DOHH2 (cell line): ENCODE measurements around the gene TEX52.

ENCODE experiments used
- H3F3A ChIP-seq: fragments of 200-600 bp; sonication (generic), shearing (Covaris generic); 2 replicates; pipeline ENCODE4 v1.6.0; 2016; ENCODE audit warnings: antibody characterized with exemption, mild to moderate bottlenecking; ENCODE audit not compliant: control insufficient read depth, insufficient read depth
- H3K27ac ChIP-seq: fragments of 200-600 bp; sonication (generic); 2 replicates; pipeline ENCODE4 v1.5.1; 2014; ENCODE audit warnings: low read depth, mild to moderate bottlenecking, low read length, moderate library complexity
- H3K27me3 ChIP-seq: fragments of 200-600 bp; sonication (generic); 2 replicates; pipeline ENCODE4 v1.6.1; 2014; ENCODE audit warnings: mild to moderate bottlenecking, low read length, mixed read lengths; ENCODE audit not compliant: control insufficient read depth
- H3K36me3 ChIP-seq: fragments of 200-600 bp; sonication (generic); 2 replicates; pipeline ENCODE4 v1.6.1; 2014; ENCODE audit warnings: mild to moderate bottlenecking, low read length, moderate library complexity, mixed read lengths; ENCODE audit not compliant: control insufficient read depth
- H3K4me1 ChIP-seq: fragments of 200-600 bp; sonication (generic); 2 replicates; pipeline ENCODE4 v1.6.1; 2014; ENCODE audit warnings: mild to moderate bottlenecking, low read length, mixed read lengths; ENCODE audit not compliant: control insufficient read depth
- H3K4me2 ChIP-seq: fragments of 200-600 bp; sonication (generic); 2 replicates; pipeline ENCODE4 v1.6.0; 2014; ENCODE audit warnings: mild to moderate bottlenecking, low read length, moderate library complexity
- H3K4me3 ChIP-seq: fragments of 200-600 bp; sonication (generic); 2 replicates; pipeline ENCODE4 v1.5.1; 2014; ENCODE audit warnings: mild to moderate bottlenecking, low read length, mixed read lengths
- H3K79me2 ChIP-seq: fragments of 200-600 bp; sonication (generic); 2 replicates; pipeline ENCODE4 v1.6.1; 2014; ENCODE audit warnings: mild to moderate bottlenecking, low read length, mixed read lengths; ENCODE audit not compliant: control insufficient read depth
- H3K9me2 ChIP-seq: fragments of 200-600 bp; sonication (generic); replicated peaks from 2 replicates; pipeline ENCODE4 v1.6.1; 2014; ENCODE audit warnings: mild to moderate bottlenecking, low read length, mixed read lengths; ENCODE audit not compliant: control insufficient read depth
- H3K9me3 ChIP-seq: fragments of 200-600 bp; sonication (generic); 2 replicates; pipeline ENCODE4 v1.6.1; 2014; ENCODE audit warnings: antibody characterized with exemption, low read length, mixed read lengths; ENCODE audit not compliant: control insufficient read depth, insufficient read depth
- H4K20me1 ChIP-seq: fragments of 200-600 bp; sonication (generic); 2 replicates; pipeline ENCODE4 v1.6.0; 2014; ENCODE audit warnings: low read depth, mild to moderate bottlenecking, antibody characterized with exemption, low read length, moderate library complexity; ENCODE audit not compliant: control insufficient read depth, insufficient read depth
- CTCF ChIP-seq: fragments of 200-600 bp; sonication (generic); IDR thresholded peaks from one replicate; pipeline ENCODE4 v1.5.1; 2014; ENCODE audit warnings: antibody characterized with exemption, mild to moderate bottlenecking, low read depth, low read length; ENCODE audit not compliant: poor library complexity, severe bottlenecking
- EZH2phosphoT487 ChIP-seq: fragments of 200-600 bp; sonication (generic); IDR thresholded peaks from 2 replicates; pipeline ENCODE4 v1.6.1; 2017; ENCODE audit warnings: borderline replicate concordance, mild to moderate bottlenecking, antibody characterized with exemption, low read length, moderate library complexity, mixed read lengths

Gene TEX52

GRCh38 chr12:2826721-2827515 lies 29.9 kb downstream of the TEX52 start:
- H3F3A ChIP-seq: no peaks in the 10 kb centered on the region
- TF ChIP-seq EZH2phosphoT487 (no peak), CTCF (no peak)
- H3K4me1 ChIP-seq: no peaks in the 10 kb centered on the region
- no peak overlapping the region for H3K4me2 ChIP-seq
- H3K27ac ChIP-seq: no peak overlapping the region
- H3K36me3 ChIP-seq: peaks cover 68% of the 10 kb centered on the region
- no peaks in the 10 kb centered on the region for H3K9me2 ChIP-seq
- no peaks in the 10 kb centered on the region for H3K27me3 ChIP-seq
- H3K79me2 ChIP-seq: no peaks in the 10 kb centered on the region
- H3K9me3 ChIP-seq: no peaks in the 10 kb centered on the region
- no peaks in the 10 kb centered on the region for H4K20me1 ChIP-seq
- no peak overlapping the region for H3K4me3 ChIP-seq

DNA sequence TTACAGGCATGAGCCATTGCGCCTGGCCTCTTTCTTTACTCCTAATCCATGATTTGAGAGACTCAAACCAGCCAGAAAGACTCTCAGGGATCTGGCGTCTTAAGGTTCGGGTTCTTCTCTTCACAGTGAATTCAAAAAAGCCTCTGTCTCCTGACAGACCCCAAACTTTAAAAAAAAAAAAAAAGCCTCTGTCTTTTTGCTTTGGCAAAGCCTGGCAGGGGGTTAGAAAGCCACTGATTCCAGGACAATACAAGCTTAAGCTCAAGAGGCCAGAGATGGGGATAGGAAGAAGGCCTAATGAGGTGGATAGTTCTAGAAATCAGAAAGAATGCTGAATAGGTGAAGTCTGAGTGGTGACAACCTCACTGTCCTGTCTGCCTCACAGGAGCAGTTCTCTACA lies 30.8 kb downstream of the TEX52 start:
- no peak overlapping the region for H3K4me2 ChIP-seq
- H3K27ac ChIP-seq: no peak overlapping the region
- H3K36me3 ChIP-seq: peaks cover 76% of the 10 kb centered on the region
- H3K4me3 ChIP-seq: no peak overlapping the region
- H3K4me1 ChIP-seq: no peaks in the 10 kb centered on the region
- H3K9me2 ChIP-seq: no peaks in the 10 kb centered on the region
- no peaks in the 10 kb centered on the region for H4K20me1 ChIP-seq
- no peaks in the 10 kb centered on the region for H3K9me3 ChIP-seq
- H3K27me3 ChIP-seq: no peaks in the 10 kb centered on the region
- H3F3A ChIP-seq: no peaks in the 10 kb centered on the region
- no peaks in the 10 kb centered on the region for H3K79me2 ChIP-seq
- TF ChIP-seq EZH2phosphoT487 (no peak), CTCF (no peak)

DNA sequence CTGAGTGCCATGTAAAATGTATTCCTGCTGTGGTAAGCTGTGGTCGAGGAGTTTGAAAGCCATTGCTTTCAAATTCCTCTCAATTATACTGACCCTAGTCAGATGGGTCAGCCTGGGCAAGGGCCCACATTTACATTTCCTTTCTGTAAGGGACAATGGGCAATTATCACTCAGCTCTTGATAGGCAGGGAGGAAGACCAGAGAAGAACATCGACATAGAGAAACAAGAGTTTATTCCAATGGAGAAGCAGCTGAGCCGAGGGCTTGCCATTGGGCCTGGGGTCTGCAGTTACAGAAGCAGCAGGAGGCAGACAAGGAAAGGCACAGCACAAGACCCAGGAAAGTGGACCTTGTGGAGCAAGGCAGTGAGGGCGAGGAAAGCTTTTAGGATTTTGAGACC lies 31.7 kb downstream of the TEX52 start:
- H3K9me2 ChIP-seq: no peaks in the 10 kb centered on the region
- no peaks in the 10 kb centered on the region for H3K27me3 ChIP-seq
- no peaks in the 10 kb centered on the region for H3K9me3 ChIP-seq
- no peaks in the 10 kb centered on the region for H3K4me1 ChIP-seq
- no peaks in the 10 kb centered on the region for H3F3A ChIP-seq
- no peak overlapping the region for H3K4me3 ChIP-seq
- no peaks in the 10 kb centered on the region for H4K20me1 ChIP-seq
- no peak overlapping the region for H3K4me2 ChIP-seq
- H3K79me2 ChIP-seq: no peaks in the 10 kb centered on the region
- peaks cover 83% of the 10 kb centered on the region for H3K36me3 ChIP-seq
- no peak overlapping the region for H3K27ac ChIP-seq
- TF ChIP-seq EZH2phosphoT487 (no peak), CTCF (no peak)
